GM12891 (cell line): Measurements from ENCODE around the gene ARL6IP1.
A peak's percentile ranks its signal among the peaks of the same experiment; 100 is the strongest.

Experiments
- DNase-seq: peaks from one replicate; pipeline ENCODE4 v3.0.0; 2011; ENCODE audit warnings: low spot score; ENCODE audit not compliant: insufficient read length
- FAIRE-seq: peaks from 2 replicates; lab custom pipeline; 2011; peaks lifted over from hg19 to GRCh38; lab: Jason Lieb, UNC
- PAX5 ChIP-seq: IDR thresholded peaks from 2 replicates; pipeline ENCODE4 v1.6.1; 2011; ENCODE audit warnings: low read length, moderate library complexity, mild to moderate bottlenecking; ENCODE audit not compliant: insufficient read depth, severe bottlenecking
- POLR2A ChIP-seq: IDR thresholded peaks from 2 replicates; pipeline ENCODE4 v1.6.1; 2011; ENCODE audit warnings: low read depth, low read length, control low read depth
- POLR2AphosphoS5 ChIP-seq: IDR thresholded peaks from 2 replicates; pipeline ENCODE4 v1.6.1; 2011; ENCODE audit warnings: low read depth, low read length, control low read depth
- POU2F2 ChIP-seq: IDR thresholded peaks from 2 replicates; pipeline ENCODE4 v1.6.1; 2011; ENCODE audit warnings: low read depth, mild to moderate bottlenecking, control low read depth, low read length, moderate library complexity
- SPI1 ChIP-seq: IDR thresholded peaks from 2 replicates; pipeline ENCODE4 v1.6.1; 2011; ENCODE audit warnings: low read depth, low read length, control low read depth
- TAF1 ChIP-seq: IDR thresholded peaks from 2 replicates; pipeline ENCODE4 v1.6.1; 2011; ENCODE audit warnings: low read depth, low read length, control low read depth

The ARL6IP1 gene

DNA sequence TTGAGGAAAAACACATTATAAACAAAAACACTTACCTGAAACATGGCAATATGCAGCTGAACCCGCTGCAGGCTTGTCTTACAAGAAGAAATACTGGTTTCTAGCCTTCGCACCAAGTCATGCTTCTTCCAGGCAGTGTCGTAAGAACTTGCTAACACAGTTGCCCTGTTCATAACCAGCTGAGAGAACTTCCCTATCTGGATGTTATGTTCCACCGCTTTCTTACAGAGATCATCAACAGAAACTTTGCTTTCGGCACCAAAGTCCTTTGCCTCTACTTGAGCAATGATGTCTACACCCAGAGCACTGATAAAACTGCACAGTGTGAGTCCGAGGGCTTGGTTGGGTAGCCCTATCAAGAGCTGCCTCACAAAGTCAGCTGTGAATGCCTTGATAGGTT, 27.9 kb upstream of the ARL6IP1 start:
- TF ChIP-seq POLR2A (no peak), PAX5 (no peak), POU2F2 (no peak), POLR2AphosphoS5 (no peak), TAF1 (no peak), SPI1 (no peak)
- FAIRE-seq = no peak
- DNase-seq = no peak

- no peak for FAIRE-seq
- no peak for TF ChIP-seq POLR2A
- no peak for TF ChIP-seq TAF1
- TF ChIP-seq POU2F2 = no peak
- no peak for DNase-seq
Observed at GRCh38 chr16:18827890-18828289, 26.5 kb upstream of the ARL6IP1 start.

DNA sequence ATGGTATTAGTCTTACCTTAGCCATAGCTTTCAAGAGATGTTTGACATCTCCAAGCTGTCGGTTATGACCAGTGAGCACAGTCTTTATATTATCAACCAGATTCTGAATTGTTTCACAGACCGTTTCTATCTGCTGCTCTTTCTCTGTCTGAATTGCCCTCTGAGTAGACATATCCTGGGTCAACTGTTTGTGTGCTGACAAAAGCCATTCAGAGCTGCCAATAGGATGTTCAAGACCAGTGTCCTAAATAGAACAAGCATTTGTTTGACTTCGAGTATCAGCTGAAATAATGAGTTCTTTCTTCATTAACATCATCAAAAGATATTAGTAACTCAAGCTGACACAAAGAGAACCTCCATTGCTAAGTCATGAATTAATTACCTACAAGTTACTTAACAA, 14.9 kb upstream of the ARL6IP1 start:
- no peak for TF ChIP-seq POLR2AphosphoS5
- no peak for TF ChIP-seq PAX5
- no peak for TF ChIP-seq SPI1
- no peak for TF ChIP-seq TAF1
- DNase-seq (no peak), FAIRE-seq (no peak)

DNA sequence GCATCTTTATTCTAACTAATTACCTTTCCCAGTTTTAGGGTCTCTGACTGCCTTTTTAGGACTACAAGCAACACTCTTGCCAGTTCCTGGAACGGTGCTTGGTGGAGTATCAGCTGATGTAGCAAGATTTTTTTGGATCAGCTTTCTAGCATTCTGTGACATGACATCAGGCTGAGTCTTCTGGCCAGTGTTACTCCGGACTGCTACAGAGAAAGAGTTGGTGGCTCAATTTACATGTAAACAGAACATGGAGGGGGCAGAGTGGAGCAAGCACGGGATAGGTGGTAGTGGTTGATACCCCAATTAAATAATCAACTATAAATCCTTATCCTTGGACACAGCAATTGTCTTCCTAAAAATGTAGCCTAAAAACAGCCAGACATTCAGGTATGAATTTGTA, 10.6 kb upstream of the ARL6IP1 start:
- TF ChIP-seq TAF1 = no peak
- DNase-seq = no peak
- peak; percentile 9 for FAIRE-seq

DNA sequence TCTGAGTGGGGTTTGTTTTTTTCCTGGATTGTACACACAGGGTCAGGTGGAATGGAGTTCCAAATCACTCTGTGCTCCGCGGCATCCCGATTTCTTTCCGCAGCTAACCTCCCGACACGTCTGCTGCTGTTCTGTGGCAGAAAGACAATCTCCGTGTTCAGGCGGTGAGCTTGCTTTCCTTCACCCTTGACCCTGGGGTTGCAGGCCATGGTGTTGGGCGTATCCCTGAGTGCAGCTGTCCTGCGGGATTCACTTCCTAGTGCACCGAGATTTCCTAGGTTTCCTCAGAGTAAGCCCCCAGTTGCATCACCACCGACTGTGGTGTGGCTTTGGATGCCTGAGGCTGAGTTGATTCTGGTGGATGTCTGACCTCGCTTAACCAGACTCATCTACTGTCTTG, 7.8 kb upstream of the ARL6IP1 start:
- no peak for DNase-seq
- FAIRE-seq = no peak
- TF ChIP-seq POU2F2 (no peak), TAF1 (no peak), POLR2AphosphoS5 (no peak), PAX5 (no peak), SPI1 (no peak), POLR2A (no peak)

DNA sequence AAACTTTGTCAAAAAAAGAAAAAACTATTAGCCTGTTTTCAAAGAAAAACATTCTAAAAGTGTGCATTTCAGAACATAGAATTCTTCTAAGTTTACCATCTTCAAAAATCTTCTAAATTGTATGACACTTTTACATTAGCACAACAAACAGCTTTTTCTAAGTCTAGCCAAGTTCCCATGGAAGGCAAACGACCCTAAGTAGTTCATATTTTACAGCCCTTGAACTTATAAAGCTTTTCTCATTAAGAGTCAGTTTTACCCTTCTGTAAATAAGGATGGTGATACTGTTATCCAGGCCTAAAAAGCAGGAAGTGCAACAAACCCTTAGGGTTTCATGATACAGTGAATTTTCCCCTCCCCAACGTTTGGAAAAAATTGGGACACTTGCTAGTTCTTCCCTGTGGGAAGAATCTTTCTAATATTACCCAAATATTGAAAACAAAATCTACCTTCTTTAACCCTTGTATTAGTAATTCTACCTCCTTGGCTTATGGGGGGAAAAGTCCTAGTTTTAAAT, 4.0 kb upstream of the ARL6IP1 start:
- DNase-seq = no peak
- TF ChIP-seq SPI1 (peak; percentile 44; the same call in 1 of the 2 replicates), PAX5 (no peak), POU2F2 (no peak)
- no peak for FAIRE-seq

DNA sequence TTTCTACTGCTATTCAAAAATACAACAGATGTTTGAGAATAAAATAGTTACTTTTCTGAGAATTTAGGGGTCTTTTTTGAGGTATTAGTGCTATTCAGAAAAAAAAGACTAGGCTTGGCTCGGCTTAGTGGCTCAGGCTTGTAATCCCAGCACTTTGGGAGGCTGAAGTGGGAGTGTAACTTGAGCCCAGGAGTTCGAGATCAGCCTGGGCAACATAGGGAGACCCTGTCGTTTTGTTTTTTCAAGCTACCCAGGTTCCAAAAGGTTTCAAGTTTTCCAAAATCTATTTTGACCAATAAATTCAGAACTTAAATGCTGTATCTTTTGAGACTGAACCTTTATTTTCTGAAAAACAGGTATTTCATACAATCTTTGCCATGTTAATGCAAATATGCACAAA, 3.2 kb upstream of the ARL6IP1 start:
- TF ChIP-seq SPI1 (no peak), TAF1 (no peak), PAX5 (no peak), POU2F2 (no peak), POLR2A (no peak), POLR2AphosphoS5 (no peak)
- no peak for DNase-seq
- no peak for FAIRE-seq

DNA sequence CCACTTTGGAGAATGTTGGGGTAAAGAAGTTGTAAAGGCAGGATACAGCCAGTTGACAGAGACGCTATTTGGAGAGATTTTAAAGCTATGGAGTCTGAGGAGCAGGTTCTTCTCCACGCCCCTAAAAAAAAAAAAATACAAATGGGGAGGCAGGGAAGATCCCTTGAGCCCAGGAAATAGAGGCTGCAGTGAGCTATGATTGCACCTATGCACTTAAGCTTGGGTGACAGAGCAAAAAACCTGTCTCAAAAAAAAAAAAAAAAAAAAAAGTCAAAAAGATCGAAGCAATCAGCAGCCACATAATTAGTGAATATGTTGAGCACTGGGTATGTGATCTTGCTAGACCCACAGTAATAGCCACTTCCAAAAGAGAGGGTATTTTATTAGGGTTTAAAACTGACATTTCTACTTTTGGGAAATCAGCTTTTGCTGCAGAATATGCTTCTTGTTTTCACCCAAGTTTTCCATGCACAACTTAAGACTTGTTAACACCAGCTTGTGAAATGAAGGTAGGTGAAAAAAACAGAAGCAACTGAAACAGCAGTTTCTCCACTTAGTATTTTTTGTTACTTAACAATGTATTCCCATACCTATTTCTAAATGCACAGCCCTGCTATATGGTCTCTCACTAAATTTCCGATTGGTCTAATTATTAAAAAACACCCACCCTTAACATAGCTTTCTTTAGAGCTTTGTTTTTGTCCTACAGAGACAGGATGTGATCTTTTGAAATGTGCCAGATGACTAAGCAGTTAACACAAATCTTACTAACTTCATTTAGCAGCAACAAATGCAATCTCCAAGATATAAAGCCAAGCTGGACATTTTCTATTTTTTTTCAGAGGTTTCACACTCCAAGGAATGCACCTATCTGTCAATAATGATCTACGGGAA, 2.5 kb upstream of the ARL6IP1 start:
- TF ChIP-seq PAX5 = no peak
- TF ChIP-seq POLR2AphosphoS5 = no peak
- TF ChIP-seq POU2F2 = no peak
- TF ChIP-seq SPI1 = peak; percentile 32; the same call in 1 of the 2 replicates
- no peak for TF ChIP-seq TAF1
- no peak for TF ChIP-seq POLR2A
- DNase-seq (no peak), FAIRE-seq (no peak)

DNA sequence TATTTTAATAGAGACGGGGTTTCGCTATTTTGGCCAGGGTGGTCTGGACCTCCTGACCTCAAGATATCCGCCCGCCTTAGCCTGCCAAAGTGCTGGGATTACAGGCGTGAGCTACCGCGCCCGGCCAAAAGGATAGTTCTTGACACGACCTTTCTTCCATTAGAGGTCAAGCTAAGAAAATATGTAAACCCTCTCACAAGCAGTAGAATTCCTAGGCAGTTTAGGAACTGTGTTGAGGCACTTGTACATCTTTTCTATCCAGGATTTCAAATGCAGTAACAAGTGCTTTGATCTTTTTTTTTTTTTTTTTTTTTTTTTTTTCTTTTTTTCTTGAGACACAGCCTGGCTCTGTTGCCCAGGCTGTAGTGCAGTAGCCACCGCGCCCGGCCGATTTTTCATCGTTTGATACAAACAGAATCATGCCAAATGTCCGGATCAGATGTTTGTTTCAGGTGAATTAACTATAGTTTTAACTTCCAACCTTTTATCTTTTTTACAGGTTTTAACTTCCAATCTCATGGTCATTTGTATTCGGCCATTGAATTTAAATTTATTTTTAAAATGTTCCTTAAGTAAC, 1.5 kb upstream of the ARL6IP1 start:
- FAIRE-seq (no peak), DNase-seq (no peak)

DNA sequence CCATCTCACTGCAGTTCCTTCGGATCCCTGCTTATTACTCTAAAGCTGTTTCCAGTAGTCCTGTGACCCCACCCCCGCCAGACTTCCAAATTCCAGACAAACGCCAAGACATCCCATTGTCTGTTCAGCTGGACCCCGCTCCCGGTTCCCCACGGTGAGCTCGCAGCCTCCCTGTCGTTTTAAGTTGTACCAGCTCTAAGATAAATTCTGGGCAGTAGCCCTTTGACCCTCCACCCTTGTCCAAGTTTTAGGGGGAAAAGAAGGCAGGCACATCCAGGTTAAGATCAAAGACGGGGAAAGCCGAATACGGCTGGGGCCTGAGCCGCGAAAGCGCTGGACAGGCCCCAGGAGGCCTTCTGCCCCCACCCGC, 589 bp downstream of the ARL6IP1 start:
- DNase-seq (no peak), FAIRE-seq (no peak)
- TF ChIP-seq POU2F2 = 0 out of 2 replicates have a peak, but pooled peaks have one; percentile 18
- no peak for TF ChIP-seq POLR2A
- no peak for TF ChIP-seq SPI1

More for the DNA sequence above, 1.5 kb upstream of the ARL6IP1 start:
- no peak for TF ChIP-seq SPI1
- TF ChIP-seq POU2F2 = no peak
- TF ChIP-seq POLR2AphosphoS5 = no peak
- TF ChIP-seq PAX5 = no peak
- TF ChIP-seq POLR2A = no peak
- TF ChIP-seq TAF1 = no peak
